SK-N-SH (cell line): ENCODE measurements around the gene ALDH4A1. TPM values are rescaled to one million over a fixed set of nuclear protein-coding genes. Genes with fewer than 3 reads are reported as not detected.

ENCODE experiments used
- CTCF ChIA-PET: fragments of 300-600, 350-600 bp; formaldehyde crosslinking; extraction: SDS; loops from one replicate; lab custom pipeline; 2021; lab: Yijun Ruan, JAX
- POLR2A ChIA-PET: fragments of 350-600 bp; sonication (Branson Sonifier 250); formaldehyde crosslinking; extraction: SDS; loops from one replicate; lab custom pipeline; 2020; ENCODE audit warnings: antibody characterized with exemption, inconsistent platforms; lab: Yijun Ruan, JAX
- DNase-seq: peaks from one replicate; pipeline ENCODE4 v3.0.0; 2012
- H2AFZ ChIP-seq: fragments of 200-600 bp; sonication (generic); 2 replicates; pipeline ENCODE4 v1.8.1; 2016; ENCODE audit warnings: antibody characterized with exemption, mild to moderate bottlenecking, low read depth
- H3F3A ChIP-seq: fragments of 200-600 bp; sonication (generic); replicated peaks from 2 replicates; pipeline ENCODE3; 2016; ENCODE audit warnings: antibody characterized with exemption, mild to moderate bottlenecking; ENCODE audit not compliant: insufficient read depth
- H3K27ac ChIP-seq, 2 experiments: fragments of 200-500 bp in 1 of 2; fragments of 200-600 bp in 1 of 2; sonication (Bioruptor generic) in 1 of 2; sonication (generic), shearing (Covaris generic) in 1 of 2; 2 replicates each; pipeline versions ENCODE4 v1.5.1 to v1.6.1; 2014 to 2016; ENCODE audit warnings: low read depth in 2 of 2, inconsistent platforms in 1 of 2, low read length in 1 of 2, mild to moderate bottlenecking in 1 of 2, mixed read lengths in 1 of 2
- H3K27me3 ChIP-seq: fragments of 200-600 bp; sonication (generic), shearing (Covaris generic); 2 replicates; pipeline ENCODE4 v1.6.1; 2016; ENCODE audit warnings: mixed run types; ENCODE audit not compliant: insufficient read depth
- H3K36me3 ChIP-seq, 2 experiments: fragments of 200-500 bp in 1 of 2; fragments of 200-600 bp in 1 of 2; sonication (Bioruptor generic) in 1 of 2; sonication (generic) in 1 of 2; replicated peaks in 1 of 2; 2 replicates each; pipeline versions ENCODE3 to v1.5.1; 2014 to 2016; ENCODE audit warnings: low read length in 1 of 2, mild to moderate bottlenecking in 1 of 2; ENCODE audit not compliant: insufficient read depth in 2 of 2, control insufficient read depth in 1 of 2
- H3K4me1 ChIP-seq, 2 experiments: fragments of 200-500 bp in 1 of 2; fragments of 200-600 bp in 1 of 2; sonication (Bioruptor generic) in 1 of 2; sonication (generic), shearing (Covaris generic) in 1 of 2; 2 replicates each; pipeline versions ENCODE4 v1.5.1 to v1.6.1; 2014 to 2016; ENCODE audit warnings: low read depth in 1 of 2, low read length in 1 of 2, mixed run types in 1 of 2; ENCODE audit not compliant: insufficient read depth in 2 of 2, control insufficient read depth in 1 of 2
- H3K4me2 ChIP-seq: fragments of 200-600 bp; sonication (generic), shearing (Covaris generic); 2 replicates; pipeline ENCODE4 v1.6.1; 2017; ENCODE audit warnings: mixed run types
- H3K4me3 ChIP-seq, 2 experiments: fragments of 200-500 bp in 1 of 2; fragments of 200-600 bp in 1 of 2; sonication (Bioruptor generic) in 1 of 2; sonication (generic), shearing (Covaris generic) in 1 of 2; 2 replicates each; pipeline versions ENCODE4 v1.5.1 to v1.8.1; 2014 to 2016; ENCODE audit warnings: low read depth in 2 of 2, inconsistent platforms in 1 of 2, low read length in 1 of 2, mild to moderate bottlenecking in 1 of 2, mixed read lengths in 1 of 2, moderate library complexity in 1 of 2
- H3K79me2 ChIP-seq: fragments of 200-600 bp; sonication (generic); 2 replicates; pipeline ENCODE4 v1.8.1; 2017; ENCODE audit warnings: mild to moderate bottlenecking; ENCODE audit not compliant: insufficient read depth
- H3K9ac ChIP-seq: fragments of 200-600 bp; sonication (generic); 2 replicates; pipeline ENCODE4 v1.6.1; 2017; ENCODE audit warnings: mixed run types
- H3K9me2 ChIP-seq: fragments of 200-600 bp; sonication (generic); 2 replicates; pipeline ENCODE4 v1.6.1; 2017; ENCODE audit warnings: mixed run types
- H3K9me3 ChIP-seq: fragments of 200-600 bp; sonication (generic); 2 replicates; pipeline ENCODE4 v1.6.1; 2017; ENCODE audit warnings: mixed run types, mild to moderate bottlenecking, moderate library complexity
- H4K20me1 ChIP-seq: fragments of 200-600 bp; sonication (generic); 2 replicates; pipeline ENCODE4 v1.6.1; 2017; ENCODE audit warnings: mild to moderate bottlenecking, mixed run types; ENCODE audit not compliant: insufficient read depth
- CHD2 ChIP-seq: fragments of 150-350 bp; IDR thresholded peaks from 2 replicates; pipeline ENCODE4 v1.6.1; 2018; ENCODE audit warnings: low read length; ENCODE audit not compliant: partially characterized antibody
- EZH2phosphoT487 ChIP-seq: fragments of 200-600 bp; sonication (generic); IDR thresholded peaks from 2 replicates; pipeline ENCODE4 v1.6.1; 2017; ENCODE audit warnings: low read depth, mixed run types, mild to moderate bottlenecking, antibody characterized with exemption, moderate library complexity, borderline replicate concordance
- FOXM1 ChIP-seq: IDR thresholded peaks from 2 replicates; pipeline ENCODE4 v1.4.0; 2012; ENCODE audit warnings: low read depth, mild to moderate bottlenecking
- GABPA ChIP-seq: IDR thresholded peaks from 2 replicates; pipeline ENCODE4 v1.4.0; 2012; ENCODE audit warnings: low read depth, mild to moderate bottlenecking
- GATA2 ChIP-seq: sonication (generic); formaldehyde crosslinking; IDR thresholded peaks from 2 replicates; pipeline ENCODE4 v1.5.0; 2020; ENCODE audit warnings: mild to moderate bottlenecking, missing genetic modification reagents
- JUND ChIP-seq: IDR thresholded peaks from 2 replicates; pipeline ENCODE4 v1.4.0; 2012
- MAX ChIP-seq: IDR thresholded peaks from 2 replicates; pipeline ENCODE4 v1.4.0; 2012; ENCODE audit warnings: low read depth
- NFIC ChIP-seq: IDR thresholded peaks from 2 replicates; pipeline ENCODE4 v1.4.0; 2012; ENCODE audit warnings: borderline replicate concordance
- PBX3 ChIP-seq: IDR thresholded peaks from 2 replicates; pipeline ENCODE4; 2012
- POLR2AphosphoS5 ChIP-seq: IDR thresholded peaks from 2 replicates; pipeline ENCODE4 v1.6.1; 2012; ENCODE audit warnings: low read depth, low read length
- REST ChIP-seq: IDR thresholded peaks from 2 replicates; pipeline ENCODE4 v1.6.1; 2012; ENCODE audit warnings: mild to moderate bottlenecking, low read depth, low read length, moderate library complexity
- RFX5 ChIP-seq: IDR thresholded peaks from 2 replicates; pipeline ENCODE4 v1.6.1; 2012; ENCODE audit warnings: mild to moderate bottlenecking, improper control_type of control experiment, low read length
- RXRA ChIP-seq: IDR thresholded peaks from 2 replicates; pipeline ENCODE4 v1.4.0; 2012; ENCODE audit warnings: low read depth, mild to moderate bottlenecking, borderline replicate concordance
- SIN3A ChIP-seq: IDR thresholded peaks from 2 replicates; pipeline ENCODE4 v1.6.1; 2012; ENCODE audit warnings: low read depth, mild to moderate bottlenecking, low read length, moderate library complexity, borderline replicate concordance
- SMC3 ChIP-seq: IDR thresholded peaks from 2 replicates; pipeline ENCODE4 v1.6.1; 2012; ENCODE audit warnings: low read depth, low read length, improper control_type of control experiment
- TAF1 ChIP-seq: IDR thresholded peaks from 2 replicates; pipeline ENCODE4 v1.6.1; 2012; ENCODE audit warnings: low read depth, mild to moderate bottlenecking, low read length, moderate library complexity, borderline replicate concordance
- TCF12 ChIP-seq: IDR thresholded peaks from 2 replicates; pipeline ENCODE4 v1.4.0; 2012
- TEAD4 ChIP-seq: IDR thresholded peaks from 2 replicates; pipeline ENCODE4 v1.4.0; 2012; ENCODE audit warnings: mild to moderate bottlenecking, borderline replicate concordance; ENCODE audit not compliant: insufficient read depth
- USF1 ChIP-seq: IDR thresholded peaks from 2 replicates; pipeline ENCODE4 v1.4.0; 2012; ENCODE audit warnings: low read depth, borderline replicate concordance
- USF2 ChIP-seq: fragments of 150-350 bp; IDR thresholded peaks from 2 replicates; pipeline ENCODE4 v1.6.1; 2017; ENCODE audit warnings: antibody characterized with exemption, low read length, low read depth, borderline replicate concordance
- YY1 ChIP-seq: IDR thresholded peaks from 2 replicates; pipeline ENCODE4 v1.4.0; 2012; ENCODE audit warnings: low read depth, mild to moderate bottlenecking
- WGBS: methylation state at CpG from one replicate; pipeline ENCODE4 v1.1.6; 2017; ENCODE audit warnings: low lambda C conversion rate; 5-methylcytosine and 5-hydroxymethylcytosine counted together
- polyA plus RNA-seq, 3 experiments: library from polyadenylated mRNA; depleted of rRNA; stranded (reverse); fragments of >200 nt; gene quantifications; 2 replicates each; pipeline ENCODE4 v1.2.3, GENCODE V29; 2012

Gene ALDH4A1
- polyA plus RNA-seq, 1 of the 3 experiments (the other 2 are of a cell fraction): 18.5 TPM

- TF ChIP-seq USF2: no peak
- no peak for TF ChIP-seq JUND
- TF ChIP-seq SIN3A: no peak
- TF ChIP-seq PBX3: no peak
- no peak for TF ChIP-seq TAF1
- no peak for TF ChIP-seq RFX5
- no peak for TF ChIP-seq YY1
Measured at GRCh38 chr1:18931730-18932129, 29.4 kb upstream of the ALDH4A1 start (continued).

- Histone ChIP-seq H3F3A (no peaks in the 10 kb centered on the region), H3K9ac (no peak overlapping the region), H3K9me2 (no peaks in the 10 kb centered on the region), H2AFZ (no peak overlapping the region), H3K4me2 (no peak overlapping the region), H4K20me1 (no peaks in the 10 kb centered on the region), H3K27ac (no peak overlapping the region), H3K79me2 (peaks cover 67% of the 10 kb centered on the region), H3K27me3 (no peaks in the 10 kb centered on the region), H3K4me1 (peaks cover 19 to 22% of the 10 kb centered on the region in 2 experiments; a peak in 3 of 4 replicates), H3K9me3 (no peaks in the 10 kb centered on the region), H3K36me3 (no peaks in the 10 kb centered on the region), H3K4me3 (no peak overlapping the region)
- TF ChIP-seq EZH2phosphoT487: no peak
- no peak for TF ChIP-seq NFIC
- POLR2A ChIA-PET: interaction anchor here (0.5 kb wide), 1 partner anchor 88 kb away, joined by 3 read pairs; no protein-coding TSS in a partner anchor
- DNase-seq: no peak
- CTCF ChIA-PET: interaction anchor here (1.2 to 2.7 kb wide), 3 partner anchors 9 to 23 kb away, joined by 4 to 18 read pairs (median 8); no protein-coding TSS in a partner anchor
- 89% methylated on average over 3 of the region's 7 CpGs for WGBS
Measured at GRCh38 chr1:18929686-18930085, 27.3 kb upstream of the ALDH4A1 start.

- no peak for DNase-seq
- Histone ChIP-seq H4K20me1 (no peaks in the 10 kb centered on the region), H3K4me1 (peaks cover 22 to 26% of the 10 kb centered on the region in 2 experiments; a peak in 3 of 4 replicates), H3K36me3 (no peaks in the 10 kb centered on the region), H3K4me3 (no peak overlapping the region), H3K79me2 (peaks cover 66% of the 10 kb centered on the region), H3K9me2 (no peaks in the 10 kb centered on the region), H2AFZ (no peak overlapping the region), H3K9ac (no peak overlapping the region), H3F3A (no peaks in the 10 kb centered on the region), H3K9me3 (no peaks in the 10 kb centered on the region), H3K27ac (no peak overlapping the region), H3K27me3 (no peaks in the 10 kb centered on the region), H3K4me2 (no peak overlapping the region)
- CTCF ChIA-PET: interaction anchor here (2.2 to 2.7 kb wide), 2 partner anchors 16 to 22 kb away, joined by 8 to 18 read pairs; no protein-coding TSS in a partner anchor
- POLR2A ChIA-PET: interaction anchor here (0.5 kb wide), 1 partner anchor 89 kb away, joined by 3 read pairs; no protein-coding TSS in a partner anchor
- 88% methylated on average over 4 of the region's 6 CpGs for WGBS
- no peak for TF ChIP-seq POLR2AphosphoS5
- no peak for TF ChIP-seq CHD2
- no peak for TF ChIP-seq GATA2 (CRISPR knock-in tag)
- TF ChIP-seq TAF1: no peak
- TF ChIP-seq USF1: no peak
- no peak for TF ChIP-seq RXRA
- no peak for TF ChIP-seq REST
- no peak for TF ChIP-seq TEAD4
- no peak for TF ChIP-seq TCF12
- no peak for TF ChIP-seq MAX
- TF ChIP-seq GABPA: no peak
- TF ChIP-seq SIN3A: no peak
- no peak for TF ChIP-seq NFIC
- no peak for TF ChIP-seq SMC3
- TF ChIP-seq FOXM1: no peak
Measured at GRCh38 chr1:18928985-18929384, 26.6 kb upstream of the ALDH4A1 start.
